Cardiac atrium fibroblast (primary cell): ENCODE results near the gene SYVN1. TPM values are rescaled to one million over a fixed set of nuclear protein-coding genes. Genes with fewer than 3 reads are reported as not detected.

ENCODE experiments used
- total RNA-seq: library from RNA; depleted of rRNA; stranded (reverse); fragments of >200 nt; gene quantifications from 2 replicates; pipeline ENCODE4 v1.2.3, GENCODE V29; 2015

SYVN1 gene
- total RNA-seq = 37.7 and 49.2 TPM in 2 replicates

DNA sequence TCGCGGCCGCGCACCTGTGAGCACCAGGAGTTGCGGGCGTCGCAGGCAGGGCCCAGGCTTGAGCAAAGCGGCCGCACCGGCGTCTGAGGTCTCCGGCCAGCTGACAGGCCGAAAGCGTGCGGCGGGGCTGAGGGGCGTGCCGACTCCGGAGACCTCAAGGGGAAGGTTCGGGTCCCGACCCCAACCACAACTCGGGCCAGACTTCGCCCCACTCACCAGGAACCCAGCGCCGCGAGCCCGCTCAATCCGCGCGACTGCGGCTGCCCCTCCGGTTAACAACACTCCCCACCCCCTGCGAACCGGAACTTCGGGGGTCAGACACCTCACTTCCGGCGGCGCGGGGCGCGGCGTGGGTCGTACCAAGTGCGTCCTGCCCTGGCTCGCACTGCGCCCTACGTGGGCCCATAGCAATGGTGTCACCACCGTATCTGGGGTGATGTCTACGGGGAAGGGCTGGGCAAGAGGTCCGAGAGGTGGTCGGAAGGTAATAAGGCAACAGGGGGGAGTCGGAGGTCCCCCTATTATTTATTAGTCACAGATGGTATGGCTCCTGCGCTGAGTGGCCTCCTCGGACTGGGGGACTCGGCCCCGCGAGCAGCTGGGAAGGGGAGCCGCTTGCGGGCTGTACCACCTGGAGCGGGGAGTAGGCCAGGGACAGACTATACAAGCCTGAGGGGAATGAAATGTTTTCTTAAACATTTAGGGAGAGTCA, at the start of gene SYVN1:
TSS of gene SYVN1 (minus strand) at position 280 of the 712 bp plus-strand sequence. CDS start 918 bp downstream, outside the sequence.

DNA sequence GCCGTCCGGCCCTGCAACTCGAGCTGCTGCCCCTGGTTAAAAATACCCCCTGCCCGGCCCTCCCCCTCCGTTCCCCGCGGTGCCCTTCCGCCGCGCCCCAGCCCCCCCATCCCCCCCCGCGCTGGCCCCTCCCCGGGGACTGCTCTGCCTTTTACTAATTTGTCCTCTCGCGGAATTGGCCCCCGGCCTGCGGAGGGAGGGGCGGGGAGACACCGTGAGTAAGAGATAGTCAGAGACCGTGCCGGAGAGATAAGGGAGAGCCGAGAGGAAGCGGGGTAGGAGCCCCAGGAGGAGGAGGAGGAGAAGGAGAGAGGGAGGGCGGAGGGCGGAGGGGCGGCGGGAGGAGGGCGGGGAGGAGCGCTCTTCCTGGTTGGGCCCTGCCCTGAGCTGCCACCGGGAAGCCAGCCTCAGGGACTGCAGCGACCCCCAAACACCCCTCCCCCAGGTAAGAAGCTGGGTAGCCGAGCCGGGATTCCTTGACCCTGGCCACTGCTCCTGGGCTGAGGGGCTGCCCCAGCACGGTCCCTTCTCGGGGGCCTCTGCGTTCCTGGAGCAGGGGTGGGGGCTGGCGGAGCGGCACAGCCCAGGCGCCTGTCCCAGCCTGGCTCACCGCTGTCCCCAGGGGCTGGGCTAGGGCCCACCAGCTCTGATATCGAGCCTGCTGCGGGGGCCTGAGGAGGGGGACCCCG, 47.4 kb upstream of the SYVN1 start, which contains the start of gene CAPN1:
TSS of gene CAPN1 (plus strand) at position 360 of the 689 bp plus-strand sequence. CDS start 774 bp downstream, outside the sequence.

DNA sequence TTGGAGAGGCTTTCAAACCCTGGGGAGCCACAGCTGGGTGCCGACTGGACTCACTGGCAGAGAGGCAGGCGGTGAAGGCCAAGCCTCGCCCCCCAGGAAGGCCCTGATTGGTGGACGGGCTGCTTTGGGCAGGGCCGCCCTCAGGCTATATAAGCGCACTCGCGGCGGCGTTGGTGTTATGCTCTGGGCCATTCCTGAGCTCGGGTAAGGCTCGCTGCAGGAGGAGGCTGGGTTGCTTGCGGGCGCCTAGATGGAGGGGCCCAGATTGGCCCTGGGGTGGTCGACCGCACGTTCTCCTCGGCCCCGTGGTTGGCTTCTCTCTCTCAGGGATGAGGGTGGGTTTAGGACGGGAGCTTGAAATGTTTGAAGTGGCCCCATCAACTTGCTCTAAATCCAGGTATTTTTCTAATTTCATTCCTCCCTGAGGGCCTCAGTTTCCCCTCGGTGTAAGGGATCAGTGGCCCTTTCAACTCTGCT, 35.8 kb upstream of the SYVN1 start, which contains the start of gene SPDYC:
TSS of gene SPDYC (plus strand) at position 176 of the 477 bp plus-strand sequence. CDS start 1,125 bp downstream, outside the sequence.

GRCh38 chr11:65121865-65122696, 12.2 kb downstream of the SYVN1 start, which contains the start of the genes FAU and MRPL49:
Gene FAU (minus strand): TSS chr11:65122134. CDS start chr11:65121813, 321 bp downstream.
Gene MRPL49 (plus strand): TSS chr11:65122321. CDS start chr11:65122347, 26 bp downstream.

GRCh38 chr11:65117206-65118096, 16.9 kb downstream of the SYVN1 start, which contains the start of gene ZNHIT2:
Gene ZNHIT2 (minus strand): TSS chr11:65117701. CDS start chr11:65117653, 48 bp downstream.

GRCh38 chr11:65111744-65112545, 22.4 kb downstream of the SYVN1 start, which contains the start of gene TM7SF2:
Gene TM7SF2 (plus strand): TSS chr11:65111872. CDS start chr11:65112016, 144 bp downstream.

GRCh38 chr11:65095974-65096806, 38.1 kb downstream of the SYVN1 start, which contains the start of gene VPS51:
Gene VPS51 (plus strand): TSS chr11:65096214. CDS start chr11:65096251, 37 bp downstream.

GRCh38 chr11:65083834-65084597, 50.3 kb downstream of the SYVN1 start, which contains the start of the genes CDCA5 and ZFPL1:
Gene CDCA5 (minus strand): TSS chr11:65084040. CDS start chr11:65083978, 62 bp downstream.
Gene ZFPL1 (plus strand): TSS chr11:65084222. CDS start chr11:65084699, 477 bp downstream.

Other genes starting within 250 kb of the SYVN1 start
- gene ATG2A, start 217.3 kb downstream of the SYVN1 start, total RNA-seq = 13.2 and 18.1 TPM in 2 replicates
- gene PPP2R5B, start 209.8 kb downstream of the SYVN1 start, total RNA-seq = 24.9 and 27.9 TPM in 2 replicates
- gene GPHA2, start 198.6 kb downstream of the SYVN1 start, total RNA-seq = 2.6 TPM in 1 of 2 replicates, not detected in the other
- gene MAJIN, start 162.4 kb downstream of the SYVN1 start, total RNA-seq = not detected in 2 replicates
- gene BATF2, start 137.5 kb downstream of the SYVN1 start, total RNA-seq = 0.16 TPM in 1 of 2 replicates, not detected in the other
- 97.5 and 157 TPM in 2 replicates for gene ARL2, start 120.4 kb downstream of the SYVN1 start, total RNA-seq
- 10.0 and 12.8 TPM in 2 replicates for gene SNX15, start 107.1 kb downstream of the SYVN1 start, total RNA-seq
- 10.4 and 10.5 TPM in 2 replicates for gene SAC3D1, start 93.3 kb downstream of the SYVN1 start, total RNA-seq
- gene NAALADL1, start 76.0 kb downstream of the SYVN1 start, total RNA-seq = 19.1 and 24.6 TPM in 2 replicates
- 5.8 and 15.9 TPM in 2 replicates for gene CDCA5, start 50.5 kb downstream of the SYVN1 start, total RNA-seq
- gene ZFPL1, start 50.3 kb downstream of the SYVN1 start, total RNA-seq = 52.3 and 67.3 TPM in 2 replicates
- 231 and 236 TPM in 2 replicates for gene VPS51, start 38.3 kb downstream of the SYVN1 start, total RNA-seq
- gene TM7SF2, start 22.6 kb downstream of the SYVN1 start, total RNA-seq = 10.2 and 29.6 TPM in 2 replicates
- 10.1 and 13.8 TPM in 2 replicates for gene ZNHIT2, start 16.8 kb downstream of the SYVN1 start, total RNA-seq
- 367 and 443 TPM in 2 replicates for gene FAU, start 12.4 kb downstream of the SYVN1 start, total RNA-seq
- gene MRPL49, start 12.2 kb downstream of the SYVN1 start, total RNA-seq = 35.7 and 41.5 TPM in 2 replicates
- not detected in 2 replicates for gene SPDYC, start 35.7 kb upstream of the SYVN1 start, total RNA-seq
- gene CAPN1, start 47.4 kb upstream of the SYVN1 start, total RNA-seq = 134 and 170 TPM in 2 replicates
- gene POLA2, start 127.4 kb upstream of the SYVN1 start, total RNA-seq = 2.7 and 5.3 TPM in 2 replicates
- gene CDC42EP2, start 180.3 kb upstream of the SYVN1 start, total RNA-seq = 53.5 and 69.1 TPM in 2 replicates
- gene DPF2, start 199.3 kb upstream of the SYVN1 start, total RNA-seq = 34.7 and 38.4 TPM in 2 replicates
- gene TIGD3, start 220.2 kb upstream of the SYVN1 start, total RNA-seq = 0.49 TPM in 1 of 2 replicates, not detected in the other
- gene SLC25A45, start 248.1 kb upstream of the SYVN1 start, total RNA-seq = 2.0 and 8.1 TPM in 2 replicates